Measurements from ENCODE around the gene OR5B3. TPM values are rescaled to one million over a fixed set of nuclear protein-coding genes. Genes with fewer than 3 reads are reported as not detected.

OR5B3 gene
- total RNA-seq, result not detected in 2 replicates

DNA sequence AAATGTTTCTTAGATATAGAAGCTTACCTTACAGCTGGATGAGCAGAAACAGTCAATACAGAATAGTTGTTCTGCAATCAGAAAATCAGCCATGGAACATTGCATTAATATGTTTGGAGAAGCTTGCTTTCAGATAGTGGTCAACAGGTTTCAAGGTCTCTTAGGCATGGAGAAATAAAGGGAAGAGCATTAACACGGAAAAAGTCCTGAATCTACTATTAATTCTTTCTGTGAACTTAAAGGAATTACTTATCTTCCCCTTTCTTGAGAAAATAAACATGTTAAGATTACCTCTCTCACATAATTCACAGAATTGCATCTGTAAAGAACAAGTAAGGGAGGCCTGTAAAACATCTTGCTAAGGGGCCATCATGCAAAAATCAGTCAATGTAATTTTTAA is at the start of gene OR5B3:
OR5B3 (minus strand) TSS at position 101 of the 400 bp plus-strand sequence. CDS start 3,465 bp downstream, outside the sequence.

DNA sequence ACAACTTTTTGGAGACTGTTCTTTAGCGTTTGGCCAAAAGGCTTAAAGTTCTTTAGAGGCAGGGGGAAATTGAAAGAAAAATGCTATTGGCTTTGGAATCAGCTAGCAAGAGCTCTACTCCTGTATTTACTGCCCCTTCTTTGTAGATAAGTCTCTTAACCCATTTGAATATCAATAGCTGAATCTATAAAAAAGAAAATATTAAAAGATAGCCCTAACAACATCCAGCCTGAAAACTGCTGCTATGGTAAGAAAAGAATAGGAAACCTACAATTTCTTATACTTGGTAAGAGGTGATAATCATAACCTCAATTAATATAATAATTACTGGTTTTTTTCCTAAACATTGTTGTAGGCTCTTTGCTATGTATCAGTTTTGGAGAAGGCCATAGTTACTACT is 35.5 kb upstream of the OR5B3 start, which contains the start of gene OR5B12:
OR5B12 (minus strand) TSS at position 101 of the 400 bp plus-strand sequence. CDS start 2,085 bp downstream, outside the sequence.

DNA sequence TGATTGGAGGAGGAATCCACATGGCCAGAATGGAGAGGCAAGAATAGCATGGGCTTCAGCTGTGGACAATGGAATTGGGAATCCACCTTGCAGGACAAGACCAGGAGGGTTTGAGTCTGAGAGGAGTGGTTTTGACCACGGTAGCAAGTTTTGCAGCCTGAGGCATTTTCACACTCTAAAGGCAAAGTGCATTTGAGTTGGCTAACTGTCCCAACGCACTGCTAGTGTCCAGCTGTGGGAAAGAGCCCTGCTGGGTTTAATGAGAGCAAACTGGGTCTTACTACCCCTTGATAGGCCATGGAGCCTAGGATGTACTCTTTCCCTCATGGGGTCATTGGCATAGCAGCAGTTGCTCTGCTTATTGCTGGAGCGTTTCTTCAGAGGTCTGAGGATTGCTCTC is 21.3 kb upstream of the OR5B3 start, which contains the start of gene OR5B2:
OR5B2 (minus strand) TSS at position 101 of the 400 bp plus-strand sequence. CDS start 4,860 bp downstream, outside the sequence.

DNA sequence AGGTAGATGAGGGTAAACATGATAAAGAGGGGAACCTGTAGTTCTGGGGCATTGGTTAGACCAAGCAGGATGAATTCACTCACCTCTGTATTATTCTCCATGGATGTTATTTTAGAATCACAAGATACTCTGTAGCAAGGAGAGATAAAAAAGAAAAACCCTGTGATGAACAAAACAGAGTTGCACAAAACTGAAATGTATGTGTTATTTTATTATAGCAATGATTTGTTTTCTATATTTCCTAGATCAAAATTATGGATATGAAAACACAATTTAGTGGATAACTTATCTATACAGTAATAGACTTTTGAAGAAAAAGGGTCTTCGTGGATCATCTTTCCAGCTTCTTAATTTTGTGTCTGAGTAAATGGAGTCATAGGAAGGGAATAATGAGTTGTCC is 47.7 kb downstream of the OR5B3 start, which contains the start of gene OR5B17:
OR5B17 (minus strand) TSS at position 101 of the 400 bp plus-strand sequence; CDS start at position 101, 0 bp downstream.

Other genes starting within 250 kb of the OR5B3 start
- gene OR9Q2, start 217.8 kb downstream of the OR5B3 start, total RNA-seq, result not detected in 2 replicates
- gene OR1S2, start 202.7 kb downstream of the OR5B3 start, total RNA-seq, result not detected in 2 replicates
- gene OR1S1, start 194.2 kb downstream of the OR5B3 start, total RNA-seq, result not detected in 2 replicates
- not detected in 2 replicates for gene OR10Q1, start 178.0 kb downstream of the OR5B3 start, total RNA-seq
- not detected in 2 replicates for gene OR10W1, start 138.6 kb downstream of the OR5B3 start, total RNA-seq
- not detected in 2 replicates for gene OR5B17, start 47.8 kb downstream of the OR5B3 start, total RNA-seq
- gene OR5B2, start 21.2 kb upstream of the OR5B3 start, total RNA-seq, result not detected in 2 replicates
- not detected in 2 replicates for gene OR5B12, start 35.4 kb upstream of the OR5B3 start, total RNA-seq
- gene OR5B21, start 101.2 kb upstream of the OR5B3 start, total RNA-seq, result not detected in 2 replicates
- 4.3 and 7.6 TPM in 2 replicates for gene LPXN, start 169.0 kb upstream of the OR5B3 start, total RNA-seq
- gene ZFP91, start 172.2 kb upstream of the OR5B3 start, total RNA-seq, result 36.6 and 38.8 TPM in 2 replicates
- gene CNTF, start 215.8 kb upstream of the OR5B3 start, total RNA-seq, result 0.13 and 2.4 TPM in 2 replicates

Data from epithelial cell of alveolus of lung (primary cell).